HepG2 (cell line): ENCODE data around the gene SNX13.

Experiments used
- ZNF33A ChIP-seq: sonication (generic); formaldehyde crosslinking; IDR thresholded peaks from 2 replicates; pipeline ENCODE4 v1.5.1; 2020; ENCODE audit warnings: missing genetic modification reagents, mild to moderate bottlenecking, moderate library complexity, borderline replicate concordance
- TF ChIP-seq, protein P1 (sequence below): sonication (generic); formaldehyde crosslinking; IDR thresholded peaks from 2 replicates; pipeline ENCODE4 v1.5.1; 2020; ENCODE audit warnings: missing genetic modification reagents, mild to moderate bottlenecking, borderline replicate concordance

DNA sequence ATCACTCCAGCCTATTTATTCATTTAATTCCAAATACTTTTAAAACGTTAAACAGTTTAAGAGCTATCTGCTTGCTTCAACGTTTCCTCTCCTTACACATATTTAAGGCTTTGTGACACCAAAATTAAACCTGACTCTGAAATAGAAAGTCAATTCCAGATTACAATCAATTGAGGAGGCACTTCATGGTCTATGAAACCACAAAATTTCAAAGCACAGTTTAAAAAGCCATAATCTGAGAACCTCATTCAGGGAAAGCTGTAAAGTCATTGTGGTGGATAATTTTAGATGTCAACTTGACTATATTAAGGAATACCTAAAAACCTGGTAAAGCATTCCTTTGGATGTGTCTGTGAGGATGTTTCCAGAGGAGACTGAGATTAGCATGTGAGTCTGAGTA lies 6.2 kb downstream of the SNX13 start:
- TF ChIP-seq, protein P1, sequence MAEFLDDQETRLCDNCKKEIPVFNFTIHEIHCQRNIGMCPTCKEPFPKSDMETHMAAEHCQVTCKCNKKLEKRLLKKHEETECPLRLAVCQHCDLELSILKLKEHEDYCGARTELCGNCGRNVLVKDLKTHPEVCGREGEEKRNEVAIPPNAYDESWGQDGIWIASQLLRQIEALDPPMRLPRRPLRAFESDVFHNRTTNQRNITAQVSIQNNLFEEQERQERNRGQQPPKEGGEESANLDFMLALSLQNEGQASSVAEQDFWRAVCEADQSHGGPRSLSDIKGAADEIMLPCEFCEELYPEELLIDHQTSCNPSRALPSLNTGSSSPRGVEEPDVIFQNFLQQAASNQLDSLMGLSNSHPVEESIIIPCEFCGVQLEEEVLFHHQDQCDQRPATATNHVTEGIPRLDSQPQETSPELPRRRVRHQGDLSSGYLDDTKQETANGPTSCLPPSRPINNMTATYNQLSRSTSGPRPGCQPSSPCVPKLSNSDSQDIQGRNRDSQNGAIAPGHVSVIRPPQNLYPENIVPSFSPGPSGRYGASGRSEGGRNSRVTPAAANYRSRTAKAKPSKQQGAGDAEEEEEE = no peak
- TF ChIP-seq ZNF33A (CRISPR knock-in tag) = no peak
